Liver (tissue), 9 donors: Measurements from ENCODE around the gene BRIX1. TPM values are rescaled to one million over a fixed set of nuclear protein-coding genes. Genes with fewer than 3 reads are reported as not detected.

ENCODE experiments used
- DNase-seq: peaks from one replicate; pipeline ENCODE4 v3.0.0-alpha.2; 2017; ENCODE audit warnings: low spot score
- H3K27ac ChIP-seq, 2 donors: one replicate each; pipeline ENCODE4 v1.7.0; 2013; ENCODE audit warnings: inconsistent platforms in 2 of 2, low read length in 2 of 2, control low read depth in 1 of 2, low read depth in 1 of 2, mild to moderate bottlenecking in 1 of 2
- H3K27me3 ChIP-seq, 4 donors: one replicate each; pipeline versions ENCODE4 v1.6.1 to v1.7.0; 2013; ENCODE audit warnings: low read length in 3 of 4, inconsistent platforms in 1 of 4, mild to moderate bottlenecking in 1 of 4, moderate library complexity in 1 of 4; ENCODE audit not compliant: control insufficient read depth in 4 of 4, insufficient read depth in 4 of 4
- H3K36me3 ChIP-seq, 4 donors: one replicate each; pipeline versions ENCODE4 v1.6.1 to v1.7.0; 2013; ENCODE audit warnings: low read length in 3 of 4, mild to moderate bottlenecking in 3 of 4, low read depth in 1 of 4, moderate library complexity in 1 of 4; ENCODE audit not compliant: control insufficient read depth in 4 of 4, insufficient read depth in 3 of 4
- H3K4me1 ChIP-seq, 4 donors: one replicate each; pipeline versions ENCODE4 v1.6.1 to v1.7.0; 2013; ENCODE audit warnings: low read length in 3 of 4, mild to moderate bottlenecking in 3 of 4, moderate library complexity in 1 of 4; ENCODE audit not compliant: control insufficient read depth in 4 of 4, insufficient read depth in 4 of 4
- H3K4me3 ChIP-seq, 3 donors: one replicate each; pipeline versions ENCODE4 v1.6.1 to v1.7.0; 2013; ENCODE audit warnings: low read length in 3 of 3, control low read depth in 1 of 3, low read depth in 1 of 3, mild to moderate bottlenecking in 1 of 3
- H3K9ac ChIP-seq, 2 donors: one replicate each; pipeline ENCODE4 v1.7.0; 2013; ENCODE audit warnings: low read length in 2 of 2, mild to moderate bottlenecking in 2 of 2, moderate library complexity in 2 of 2, control low read depth in 1 of 2, low read depth in 1 of 2
- H3K9me3 ChIP-seq, 4 donors: one replicate each; pipeline versions ENCODE4 v1.6.1 to v1.7.0; 2013; ENCODE audit warnings: low read length in 3 of 4; ENCODE audit not compliant: control insufficient read depth in 4 of 4
- CTCF ChIP-seq: fragments of 150-350 bp; IDR thresholded peaks from 2 replicates; pipeline ENCODE4 v1.5.1; 2017; ENCODE audit warnings: improper control_type of control experiment, low read depth, low read length; ENCODE audit not compliant: missing input control
- EGR1 ChIP-seq, 2 donors: IDR thresholded peaks; 2 replicates each; pipeline ENCODE4 v1.6.1; 2016 to 2018; ENCODE audit warnings: antibody characterized with exemption in 2 of 2, low read depth in 2 of 2
- FOXA1 ChIP-seq: IDR thresholded peaks from 2 replicates; pipeline ENCODE4 v1.6.1; 2016; ENCODE audit warnings: antibody characterized with exemption
- FOXA2 ChIP-seq: IDR thresholded peaks from 2 replicates; pipeline ENCODE4 v1.6.1; 2016; ENCODE audit warnings: antibody characterized with exemption
- GABPA ChIP-seq, 2 donors: IDR thresholded peaks in 1 of 2; conservative IDR thresholded peaks in 1 of 2; 2 replicates each; pipeline ENCODE4 v1.6.1; 2016; ENCODE audit warnings: antibody characterized with exemption in 2 of 2, mild to moderate bottlenecking in 1 of 2, moderate library complexity in 1 of 2
- HNF4A ChIP-seq, 2 donors: conservative IDR thresholded peaks; 2 replicates each; pipeline ENCODE4 v1.6.1; 2016; ENCODE audit warnings: antibody characterized with exemption in 2 of 2, mild to moderate bottlenecking in 2 of 2
- HNF4G ChIP-seq: IDR thresholded peaks from 2 replicates; pipeline ENCODE4 v1.6.1; 2016; ENCODE audit warnings: antibody characterized with exemption
- JUND ChIP-seq, 2 donors: IDR thresholded peaks; 2 replicates each; pipeline ENCODE4 v1.6.1; 2016; ENCODE audit warnings: antibody characterized with exemption in 2 of 2
- MAX ChIP-seq: IDR thresholded peaks from 2 replicates; pipeline ENCODE4 v1.6.1; 2016; ENCODE audit warnings: antibody characterized with exemption
- NR2F2 ChIP-seq: IDR thresholded peaks from 2 replicates; pipeline ENCODE4 v1.6.1; 2016; ENCODE audit warnings: antibody characterized with exemption
- RAD21 ChIP-seq, 2 donors: IDR thresholded peaks; 2 replicates each; pipeline ENCODE4 v1.6.1; 2016; ENCODE audit warnings: antibody characterized with exemption in 2 of 2, mild to moderate bottlenecking in 2 of 2
- RXRA ChIP-seq, 2 donors: IDR thresholded peaks; 2 replicates each; pipeline ENCODE4 v1.6.1; 2017 to 2018; ENCODE audit warnings: antibody characterized with exemption in 2 of 2, mild to moderate bottlenecking in 1 of 2
- SP1 ChIP-seq: IDR thresholded peaks from 2 replicates; pipeline ENCODE4 v1.6.1; 2018; ENCODE audit warnings: antibody characterized with exemption, mild to moderate bottlenecking
- TAF1 ChIP-seq: conservative IDR thresholded peaks from 2 replicates; pipeline ENCODE4 v1.6.1; 2016; ENCODE audit warnings: antibody characterized with exemption, mild to moderate bottlenecking
- YY1 ChIP-seq: IDR thresholded peaks from 2 replicates; pipeline ENCODE4 v1.6.1; 2016; ENCODE audit warnings: antibody characterized with exemption, mild to moderate bottlenecking
- ZBTB33 ChIP-seq: IDR thresholded peaks from 2 replicates; pipeline ENCODE4 v1.6.1; 2016; ENCODE audit warnings: antibody characterized with exemption
- WGBS: extraction: QIAGEN DNeasy Blood & Tissue Kit; methylation state at CpG from one replicate; pipeline ENCODE4 v1.1.7; 2013; 5-methylcytosine and 5-hydroxymethylcytosine counted together
- polyA plus RNA-seq, 2 donors: library from polyadenylated mRNA; stranded (reverse) in 1 of 2; unstranded in 1 of 2; fragments of 200-250 nt in 1 of 2; fragments of >200 nt in 1 of 2; fragmentation: Nextera tagmentation in 1 of 2; extraction: Ambion mirVana in 1 of 2; gene quantifications; one replicate each; pipeline versions ENCODE4 v1.2.1 to v1.2.3, GENCODE V29; 2013 to 2015
- total RNA-seq, 2 donors: library from RNA; depleted of rRNA; stranded (reverse); fragments of >200 nt; gene quantifications; one replicate each; pipeline ENCODE4 v1.2.3, GENCODE V29; 2014
- TF ChIP-seq, protein P1 (sequence below): IDR thresholded peaks from 2 replicates; pipeline ENCODE4 v1.6.1; 2016; ENCODE audit warnings: antibody characterized with exemption
- TF ChIP-seq, protein P2 (sequence below): IDR thresholded peaks from 2 replicates; pipeline ENCODE4 v1.6.1; 2016; ENCODE audit warnings: antibody characterized with exemption, mild to moderate bottlenecking
- donor health status: healthy.
- donor health status: healthy.
- donor health status: healthy.
- donor health status: healthy.
- donor health status: healthy.

BRIX1 gene
- total RNA-seq (10 to 100 TPM; 10.2 to 15.7 TPM), polyA plus RNA-seq (10 to 100 TPM in 1 of 2 donors, 1 to 10 TPM in 1; 6.7 to 10.9 TPM)

- Histone ChIP-seq H3K9me3 (no peaks in the 10 kb centered on the region), H3K4me1 (peaks cover 2 to 30% (median 21%) of the 10 kb centered on the region in 4 donors), H3K36me3 (peaks cover 2 to 17% (median 9%) of the 10 kb centered on the region in 4 donors), H3K4me3 (peak within 1 kb of the TSS; percentile 89 to 96 (median 94)), H3K9ac (peak within 1 kb of the TSS; percentile 83 to 90), H3K27me3 (no peaks in the 10 kb centered on the region), H3K27ac (peak within 1 kb of the TSS; percentile 71 to 72)
- under 1% methylated on average over 67 of the region's 67 CpGs for WGBS
- peak; percentile 89 for DNase-seq
- TF ChIP-seq HNF4A (conservative IDR thresholded peaks at IDR 0.05) = peak; percentile 45 to 46
- TF ChIP-seq RXRA (IDR thresholded peaks at IDR 0.05) = peak; percentile 55 to 63
- peak; percentile 51 to 63 for TF ChIP-seq RAD21 (IDR thresholded peaks at IDR 0.05)
- TF ChIP-seq YY1 = peak; percentile 99
- TF ChIP-seq, protein P1, sequence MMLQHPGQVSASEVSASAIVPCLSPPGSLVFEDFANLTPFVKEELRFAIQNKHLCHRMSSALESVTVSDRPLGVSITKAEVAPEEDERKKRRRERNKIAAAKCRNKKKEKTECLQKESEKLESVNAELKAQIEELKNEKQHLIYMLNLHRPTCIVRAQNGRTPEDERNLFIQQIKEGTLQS = peak; percentile 75
- peak; percentile 47 for TF ChIP-seq FOXA2
- peak; percentile 75 for TF ChIP-seq SP1
- TF ChIP-seq JUND (IDR thresholded peaks at IDR 0.05) = peak; percentile 37 to 60
- peak; percentile 56 to 82 for TF ChIP-seq EGR1 (IDR thresholded peaks at IDR 0.05; ENCODE audit: low read depth in 2 of 2)
- TF ChIP-seq HNF4G = no peak
- TF ChIP-seq CTCF = peak; percentile 11
- peak; percentile 72 to 97 for TF ChIP-seq GABPA (IDR thresholded peaks at IDR 0.05 in 1 of 2, conservative IDR thresholded peaks at IDR 0.05 in 1 of 2)
- peak; percentile 96 for TF ChIP-seq ZBTB33
- peak; percentile 73 for TF ChIP-seq NR2F2
- no peak for TF ChIP-seq FOXA1
- TF ChIP-seq TAF1 = peak; percentile 90
- peak; percentile 93 for TF ChIP-seq MAX
- TF ChIP-seq, protein P2, sequence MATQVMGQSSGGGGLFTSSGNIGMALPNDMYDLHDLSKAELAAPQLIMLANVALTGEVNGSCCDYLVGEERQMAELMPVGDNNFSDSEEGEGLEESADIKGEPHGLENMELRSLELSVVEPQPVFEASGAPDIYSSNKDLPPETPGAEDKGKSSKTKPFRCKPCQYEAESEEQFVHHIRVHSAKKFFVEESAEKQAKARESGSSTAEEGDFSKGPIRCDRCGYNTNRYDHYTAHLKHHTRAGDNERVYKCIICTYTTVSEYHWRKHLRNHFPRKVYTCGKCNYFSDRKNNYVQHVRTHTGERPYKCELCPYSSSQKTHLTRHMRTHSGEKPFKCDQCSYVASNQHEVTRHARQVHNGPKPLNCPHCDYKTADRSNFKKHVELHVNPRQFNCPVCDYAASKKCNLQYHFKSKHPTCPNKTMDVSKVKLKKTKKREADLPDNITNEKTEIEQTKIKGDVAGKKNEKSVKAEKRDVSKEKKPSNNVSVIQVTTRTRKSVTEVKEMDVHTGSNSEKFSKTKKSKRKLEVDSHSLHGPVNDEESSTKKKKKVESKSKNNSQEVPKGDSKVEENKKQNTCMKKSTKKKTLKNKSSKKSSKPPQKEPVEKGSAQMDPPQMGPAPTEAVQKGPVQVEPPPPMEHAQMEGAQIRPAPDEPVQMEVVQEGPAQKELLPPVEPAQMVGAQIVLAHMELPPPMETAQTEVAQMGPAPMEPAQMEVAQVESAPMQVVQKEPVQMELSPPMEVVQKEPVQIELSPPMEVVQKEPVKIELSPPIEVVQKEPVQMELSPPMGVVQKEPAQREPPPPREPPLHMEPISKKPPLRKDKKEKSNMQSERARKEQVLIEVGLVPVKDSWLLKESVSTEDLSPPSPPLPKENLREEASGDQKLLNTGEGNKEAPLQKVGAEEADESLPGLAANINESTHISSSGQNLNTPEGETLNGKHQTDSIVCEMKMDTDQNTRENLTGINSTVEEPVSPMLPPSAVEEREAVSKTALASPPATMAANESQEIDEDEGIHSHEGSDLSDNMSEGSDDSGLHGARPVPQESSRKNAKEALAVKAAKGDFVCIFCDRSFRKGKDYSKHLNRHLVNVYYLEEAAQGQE = peak; percentile 84
Observed at GRCh38 chr5:34915139-34915855, at the start of gene BRIX1, which contains the start of gene RAD1. TSS of gene BRIX1 (plus strand) at chr5:34915711. CDS start at chr5:34915739, 28 bp downstream. TSS of gene RAD1 (minus strand) at chr5:34915504. CDS start at chr5:34914892, 612 bp downstream.
